Muscle of back (tissue), 11 donors: ENCODE results near the gene DCAF11. TPM values are rescaled to one million over a fixed set of nuclear protein-coding genes. Genes with fewer than 3 reads are reported as not detected.

Experiments used
- DNase-seq, 3 donors: peaks; one replicate each; pipeline versions ENCODE4 v3.0.0 to v3.0.0-alpha.2; 2013
- polyA plus RNA-seq, 10 donors: library from polyadenylated mRNA; unstranded; fragments of 120-200 nt; gene quantifications; one replicate each; pipeline ENCODE4 v1.2.1, GENCODE V29; 2013; ENCODE audit not compliant: insufficient read length in 10 of 10

The DCAF11 gene
- polyA plus RNA-seq, 10 donors = 35.0 to 45.0 (median 38.1) TPM

- DNase-seq = no peak
Measured at GRCh38 chr14:24116128-24116814, 1.7 kb downstream of the DCAF11 start.

GRCh38 chr14:24117179-24117578 is 2.6 kb downstream of the DCAF11 start:
- no peak for DNase-seq

GRCh38 chr14:24119691-24120090 is 5.1 kb downstream of the DCAF11 start:
- DNase-seq = no peak

- no peak for DNase-seq
Measured at GRCh38 chr14:24121210-24121609, 6.6 kb downstream of the DCAF11 start.

- DNase-seq = no peak
Measured at GRCh38 chr14:24122416-24122815, 7.8 kb downstream of the DCAF11 start.

- no peak for DNase-seq
Measured at GRCh38 chr14:24122898-24123297, 8.3 kb downstream of the DCAF11 start.

GRCh38 chr14:24123424-24124417 is 9.1 kb downstream of the DCAF11 start:
- no peak for DNase-seq

- DNase-seq = no peak
Measured at GRCh38 chr14:24126939-24127338, 12.4 kb downstream of the DCAF11 start.

- no peak for DNase-seq
Measured at GRCh38 chr14:24127673-24128072, 13.1 kb downstream of the DCAF11 start.

GRCh38 chr14:24129410-24129998 is 14.9 kb downstream of the DCAF11 start:
- no peak for DNase-seq

- DNase-seq = no peak
Measured at GRCh38 chr14:24130380-24130716, 15.8 kb downstream of the DCAF11 start, which contains the start of gene FITM1. FITM1 (plus strand) TSS chr14:24130659; CDS start chr14:24131564, 905 bp downstream.

GRCh38 chr14:24130717-24131548 is 16.4 kb downstream of the DCAF11 start:
- DNase-seq = peak; percentile 74 to 79 (median 77)

GRCh38 chr14:24131549-24131966 is 17.0 kb downstream of the DCAF11 start:
- no peak for DNase-seq

GRCh38 chr14:24132061-24132685 is 17.6 kb downstream of the DCAF11 start:
- peak in 1 of 3 donors; percentile 37 for DNase-seq

GRCh38 chr14:24132976-24133375 is 18.4 kb downstream of the DCAF11 start:
- DNase-seq = no peak

GRCh38 chr14:24133735-24134134 is 19.2 kb downstream of the DCAF11 start:
- DNase-seq = no peak

GRCh38 chr14:24135584-24135833 is 20.9 kb downstream of the DCAF11 start:
- no peak for DNase-seq

GRCh38 chr14:24135834-24136683 is 21.5 kb downstream of the DCAF11 start, which contains the start of gene PSME1:
PSME1 (plus strand) TSS chr14:24136194; CDS start chr14:24136263, 69 bp downstream.
- DNase-seq = peak; percentile 87 to 96 (median 91)

- DNase-seq = no peak
Measured at GRCh38 chr14:24136684-24137528, 22.3 kb downstream of the DCAF11 start.
